ENCODE measurements around the gene CLECL1. TPM values are rescaled to one million over a fixed set of nuclear protein-coding genes. Genes with fewer than 3 reads are reported as not detected.
"Not testable (repeated sequence)": the region's sequence is repeated elsewhere in the genome, so short reads cannot be mapped to it uniquely, and the experiment has no call there.

CLECL1 gene
- total RNA-seq, 1 donor from 2014 or later: not detected

GRCh38 chr12:9724023-9724422 is 8.9 kb downstream of the CLECL1 start:
- no peak overlapping the region for H3K27ac ChIP-seq (ENCODE audit: low read depth, low read length)

DNA sequence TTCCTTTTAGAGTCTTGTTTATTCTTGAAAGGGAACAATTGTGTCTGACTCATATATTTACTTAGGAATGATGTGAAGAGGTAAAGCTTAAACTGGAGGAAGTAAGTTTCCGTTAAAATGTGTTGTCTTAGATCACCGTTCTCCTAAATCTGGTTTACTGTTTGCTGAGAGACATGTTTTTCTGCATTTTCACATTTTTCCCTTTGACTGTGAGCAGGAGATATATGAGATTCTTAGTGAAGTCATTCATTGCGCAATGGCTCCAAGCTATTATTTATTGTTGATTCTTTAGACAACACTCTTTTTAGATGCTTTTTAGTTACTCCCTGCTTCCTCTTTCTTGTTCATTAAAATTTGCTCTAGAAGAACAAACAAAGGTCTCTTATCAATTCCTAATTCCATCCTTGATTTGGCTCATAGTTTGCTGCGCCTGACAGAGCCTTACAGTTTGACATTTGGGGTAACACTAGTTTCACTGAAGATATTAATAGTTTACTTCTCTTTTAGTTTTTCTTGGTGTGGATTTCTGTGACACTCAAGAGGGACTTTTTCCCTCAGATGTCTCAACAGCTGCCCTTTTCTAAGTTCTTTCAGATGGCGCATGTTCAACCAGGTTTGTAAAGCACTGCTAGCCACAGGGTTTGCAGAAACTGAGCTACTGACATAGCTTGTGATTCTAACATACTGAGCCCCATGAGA is 11.4 kb downstream of the CLECL1 start:
- H3K9me3 ChIP-seq (ENCODE audit: control insufficient read depth in 3 of 3, low read length in 3 of 3): no peaks in the 10 kb centered on the region
- no peak overlapping the region for H3K9ac ChIP-seq (ENCODE audit: low read depth in 1 of 3, low read length in 3 of 3)
- no peaks in the 10 kb centered on the region for H3K4me1 ChIP-seq (ENCODE audit: control insufficient read depth in 3 of 3, insufficient read depth in 3 of 3, low read length in 3 of 3)
- H3K27me3 ChIP-seq (ENCODE audit: control insufficient read depth in 3 of 3, insufficient read depth in 3 of 3, low read length in 3 of 3): no peaks in the 10 kb centered on the region
- H3K27ac ChIP-seq (ENCODE audit: low read depth, low read length): no peak overlapping the region
- H3K36me3 ChIP-seq (ENCODE audit: control insufficient read depth in 3 of 3, insufficient read depth in 3 of 3, low read length in 3 of 3): no peaks in the 10 kb centered on the region
- no peak overlapping the region for H3K4me3 ChIP-seq (ENCODE audit: low read length in 3 of 3)

More at GRCh38 chr12:9724023-9724422, 8.9 kb downstream of the CLECL1 start:
- Histone ChIP-seq H3K27me3 (ENCODE audit: control insufficient read depth in 3 of 3, insufficient read depth in 3 of 3, low read length in 3 of 3) (no peaks in the 10 kb centered on the region), H3K4me3 (ENCODE audit: low read length in 3 of 3) (no peak overlapping the region), H3K9me3 (ENCODE audit: control insufficient read depth in 3 of 3, low read length in 3 of 3) (no peaks in the 10 kb centered on the region), H3K4me1 (ENCODE audit: control insufficient read depth in 3 of 3, insufficient read depth in 3 of 3, low read length in 3 of 3) (no peaks in the 10 kb centered on the region), H3K36me3 (ENCODE audit: control insufficient read depth in 3 of 3, insufficient read depth in 3 of 3, low read length in 3 of 3) (no peaks in the 10 kb centered on the region), H3K9ac (ENCODE audit: low read depth in 1 of 3, low read length in 3 of 3) (no peak overlapping the region)

DNA sequence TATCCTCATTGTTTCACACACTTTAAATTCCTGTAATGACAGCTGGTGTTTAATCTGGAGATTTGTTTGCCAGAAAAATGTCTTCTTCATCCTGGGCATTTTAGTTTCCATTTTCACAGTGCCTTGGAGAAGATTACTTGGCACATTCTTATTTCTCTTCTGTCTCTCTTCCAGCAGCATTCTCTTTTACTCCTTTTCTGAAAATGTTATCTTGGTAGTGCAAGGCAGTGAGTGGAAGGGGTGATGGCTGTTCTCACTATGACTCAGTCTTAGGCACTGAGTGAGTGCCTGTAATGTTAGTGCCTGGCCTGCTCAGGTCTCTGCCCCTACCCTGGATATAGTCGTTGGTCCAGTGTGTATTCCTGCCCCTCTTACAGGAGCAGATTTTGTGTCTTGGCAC is 13.1 kb downstream of the CLECL1 start:
- Histone ChIP-seq H3K9ac (ENCODE audit: low read depth in 1 of 3, low read length in 3 of 3) (no peak overlapping the region), H3K27ac (ENCODE audit: low read depth, low read length) (no peak overlapping the region), H3K36me3 (ENCODE audit: control insufficient read depth in 3 of 3, insufficient read depth in 3 of 3, low read length in 3 of 3) (no peaks in the 10 kb centered on the region), H3K27me3 (ENCODE audit: control insufficient read depth in 3 of 3, insufficient read depth in 3 of 3, low read length in 3 of 3) (no peaks in the 10 kb centered on the region), H3K4me1 (ENCODE audit: control insufficient read depth in 3 of 3, insufficient read depth in 3 of 3, low read length in 3 of 3) (no peaks in the 10 kb centered on the region), H3K9me3 (ENCODE audit: control insufficient read depth in 3 of 3, low read length in 3 of 3) (no peaks in the 10 kb centered on the region), H3K4me3 (ENCODE audit: low read length in 3 of 3) (no peak overlapping the region)

GRCh38 chr12:9718968-9719367 is 13.9 kb downstream of the CLECL1 start:
- Histone ChIP-seq H3K4me3 (ENCODE audit: low read length in 3 of 3) (no peak overlapping the region), H3K9me3 (ENCODE audit: control insufficient read depth in 3 of 3, low read length in 3 of 3) (no peaks in the 10 kb centered on the region), H3K27me3 (ENCODE audit: control insufficient read depth in 3 of 3, insufficient read depth in 3 of 3, low read length in 3 of 3) (no peaks in the 10 kb centered on the region), H3K36me3 (ENCODE audit: control insufficient read depth in 3 of 3, insufficient read depth in 3 of 3, low read length in 3 of 3) (no peaks in the 10 kb centered on the region), H3K27ac (ENCODE audit: low read depth, low read length) (no peak overlapping the region), H3K4me1 (ENCODE audit: control insufficient read depth in 3 of 3, insufficient read depth in 3 of 3, low read length in 3 of 3) (no peaks in the 10 kb centered on the region), H3K9ac (ENCODE audit: low read depth in 1 of 3, low read length in 3 of 3) (no peak overlapping the region)

DNA sequence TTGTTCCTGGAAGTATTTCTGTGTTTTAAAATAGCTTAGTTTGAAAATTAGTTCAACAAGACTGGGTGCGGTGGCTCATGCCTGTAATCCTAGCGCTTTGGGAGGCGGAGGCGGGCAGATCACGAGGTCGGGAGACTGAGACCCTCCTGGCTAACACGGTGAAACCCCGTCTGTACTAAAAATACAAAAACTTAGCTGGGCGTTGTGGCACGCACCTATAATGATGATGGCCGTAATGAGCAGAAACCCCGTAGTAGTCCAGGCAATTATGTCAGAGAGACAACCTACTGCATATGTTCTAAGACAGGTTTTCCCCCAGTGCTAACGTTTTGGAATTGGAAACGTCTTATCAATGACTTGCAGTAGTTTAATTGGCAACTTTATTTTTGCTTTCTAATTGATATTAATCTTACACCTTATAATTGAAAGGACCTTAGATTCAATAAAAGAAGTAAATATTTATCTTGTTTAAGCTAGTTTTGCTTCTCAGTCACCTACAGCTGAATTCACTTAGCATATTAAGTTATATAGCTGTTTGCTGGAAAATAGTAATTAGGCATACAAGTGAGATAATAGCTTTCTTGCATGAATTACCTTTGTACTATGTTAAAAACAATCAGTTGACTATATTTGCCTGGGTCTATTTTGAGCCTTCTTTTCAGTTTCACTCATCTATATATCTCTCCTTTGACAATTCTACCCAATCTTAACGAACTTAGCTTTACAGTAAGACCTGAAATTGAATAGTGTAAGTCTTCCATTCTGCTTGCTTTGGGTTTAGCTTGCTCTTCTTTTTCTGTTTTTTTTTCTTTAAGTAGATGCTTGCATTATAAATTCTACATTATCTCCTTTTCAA is 15.6 kb downstream of the CLECL1 start:
- no peaks in the 10 kb centered on the region for H3K27me3 ChIP-seq (ENCODE audit: control insufficient read depth in 3 of 3, insufficient read depth in 3 of 3, low read length in 3 of 3)
- H3K27ac ChIP-seq (ENCODE audit: low read depth, low read length): no peak overlapping the region
- H3K4me3 ChIP-seq (ENCODE audit: low read length in 3 of 3): no peak overlapping the region
- H3K9me3 ChIP-seq (ENCODE audit: control insufficient read depth in 3 of 3, low read length in 3 of 3): no peaks in the 10 kb centered on the region
- H3K4me1 ChIP-seq (ENCODE audit: control insufficient read depth in 3 of 3, insufficient read depth in 3 of 3, low read length in 3 of 3): no peaks in the 10 kb centered on the region
- H3K36me3 ChIP-seq (ENCODE audit: control insufficient read depth in 3 of 3, insufficient read depth in 3 of 3, low read length in 3 of 3): no peaks in the 10 kb centered on the region
- H3K9ac ChIP-seq (ENCODE audit: low read depth in 1 of 3, low read length in 3 of 3): no peak overlapping the region

- not testable (repeated sequence) for H3K4me1 ChIP-seq (ENCODE audit: control insufficient read depth in 3 of 3, insufficient read depth in 3 of 3, low read length in 3 of 3); H3K9ac ChIP-seq (ENCODE audit: low read depth in 1 of 3, low read length in 3 of 3); H3K27me3 ChIP-seq (ENCODE audit: control insufficient read depth in 3 of 3, insufficient read depth in 3 of 3, low read length in 3 of 3); H3K4me3 ChIP-seq (ENCODE audit: low read length in 3 of 3); H3K27ac ChIP-seq (ENCODE audit: low read depth, low read length); H3K9me3 ChIP-seq (ENCODE audit: control insufficient read depth in 3 of 3, low read length in 3 of 3); H3K36me3 ChIP-seq (ENCODE audit: control insufficient read depth in 3 of 3, insufficient read depth in 3 of 3, low read length in 3 of 3)
These were observed 19.8 kb downstream of the CLECL1 start for GRCh38 chr12:9713032-9713558.

- Histone ChIP-seq H3K27me3 (ENCODE audit: control insufficient read depth in 3 of 3, insufficient read depth in 3 of 3, low read length in 3 of 3) (no peaks in the 10 kb centered on the region), H3K9me3 (ENCODE audit: control insufficient read depth in 3 of 3, low read length in 3 of 3) (no peaks in the 10 kb centered on the region), H3K4me1 (ENCODE audit: control insufficient read depth in 3 of 3, insufficient read depth in 3 of 3, low read length in 3 of 3) (peaks cover 0 to 4% (median 0%) of the 10 kb centered on the region in 3 donors), H3K9ac (ENCODE audit: low read depth in 1 of 3, low read length in 3 of 3) (no peak overlapping the region), H3K36me3 (ENCODE audit: control insufficient read depth in 3 of 3, insufficient read depth in 3 of 3, low read length in 3 of 3) (no peaks in the 10 kb centered on the region), H3K27ac (ENCODE audit: low read depth, low read length) (no peak overlapping the region), H3K4me3 (ENCODE audit: low read length in 3 of 3) (no peak overlapping the region)
These were observed 21.2 kb downstream of the CLECL1 start for GRCh38 chr12:9711664-9712063.

DNA sequence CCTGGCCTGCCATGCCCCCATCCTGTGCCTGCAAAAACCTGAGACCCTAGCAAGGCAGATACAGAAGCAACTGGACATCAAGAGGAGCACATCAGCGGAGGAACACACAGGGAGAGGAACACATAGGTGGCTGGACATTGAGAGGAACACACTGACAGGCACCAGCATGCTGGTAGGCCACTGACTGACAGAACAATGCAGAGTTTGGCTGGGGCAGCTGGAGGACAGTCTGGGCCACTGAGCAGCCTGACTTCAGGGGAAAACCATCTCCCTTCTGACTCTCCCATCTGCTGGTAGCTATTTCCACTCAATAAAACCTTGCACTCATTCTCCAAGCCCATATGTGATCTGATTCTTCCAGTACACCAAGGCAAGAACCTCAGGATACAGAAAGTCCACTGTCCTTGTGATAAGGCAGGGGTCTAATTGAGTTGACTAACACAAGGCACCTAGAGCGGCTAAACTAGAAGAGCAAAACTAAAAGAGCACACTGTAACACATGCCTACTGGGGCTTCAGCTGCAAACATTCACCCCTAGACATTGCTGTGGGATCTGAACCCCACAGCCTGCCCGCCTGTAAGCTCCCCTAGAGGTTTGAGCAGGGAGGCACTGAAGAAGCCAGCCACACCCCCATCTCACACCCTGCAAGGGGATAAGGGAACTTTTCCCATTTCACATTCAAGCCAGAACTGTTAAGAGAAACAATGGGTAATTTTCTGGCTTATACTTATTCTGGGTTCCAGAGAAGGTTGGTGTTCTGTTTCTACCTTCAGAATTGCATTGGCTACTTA is 22.1 kb downstream of the CLECL1 start:
- Histone ChIP-seq H3K27ac (ENCODE audit: low read depth, low read length) (no peak overlapping the region), H3K27me3 (ENCODE audit: control insufficient read depth in 3 of 3, insufficient read depth in 3 of 3, low read length in 3 of 3) (no peaks in the 10 kb centered on the region), H3K36me3 (ENCODE audit: control insufficient read depth in 3 of 3, insufficient read depth in 3 of 3, low read length in 3 of 3) (no peaks in the 10 kb centered on the region), H3K9me3 (ENCODE audit: control insufficient read depth in 3 of 3, low read length in 3 of 3) (no peaks in the 10 kb centered on the region), H3K9ac (ENCODE audit: low read depth in 1 of 3, low read length in 3 of 3) (no peak overlapping the region), H3K4me1 (ENCODE audit: control insufficient read depth in 3 of 3, insufficient read depth in 3 of 3, low read length in 3 of 3) (peaks cover 0 to 4% (median 0%) of the 10 kb centered on the region in 3 donors), H3K4me3 (ENCODE audit: low read length in 3 of 3) (no peak overlapping the region)

- H3K27ac ChIP-seq (ENCODE audit: low read depth, low read length): no peak overlapping the region
- H3K9me3 ChIP-seq (ENCODE audit: control insufficient read depth in 3 of 3, low read length in 3 of 3): no peaks in the 10 kb centered on the region
- H3K27me3 ChIP-seq (ENCODE audit: control insufficient read depth in 3 of 3, insufficient read depth in 3 of 3, low read length in 3 of 3): no peaks in the 10 kb centered on the region
These were observed 24.0 kb downstream of the CLECL1 start for GRCh38 chr12:9708853-9709252.

More at GRCh38 chr12:9708853-9709252, 24.0 kb downstream of the CLECL1 start:
- H3K4me1 ChIP-seq (ENCODE audit: control insufficient read depth in 3 of 3, insufficient read depth in 3 of 3, low read length in 3 of 3): peaks cover 0 to 4% (median 0%) of the 10 kb centered on the region in 3 donors
- H3K9ac ChIP-seq (ENCODE audit: low read depth in 1 of 3, low read length in 3 of 3): no peak overlapping the region
- H3K4me3 ChIP-seq (ENCODE audit: low read length in 3 of 3): no peak overlapping the region
- H3K36me3 ChIP-seq (ENCODE audit: control insufficient read depth in 3 of 3, insufficient read depth in 3 of 3, low read length in 3 of 3): no peaks in the 10 kb centered on the region

Measured in skeletal muscle tissue (tissue), 4 donors.